OCI-LY1 (cell line): Measurements from ENCODE around the gene SORCS3.

Experiments used
- H2AFZ ChIP-seq: fragments of 200-600 bp; sonication (generic), shearing (Covaris generic); 2 replicates; pipeline ENCODE4 v1.6.0; 2014; ENCODE audit warnings: antibody characterized with exemption, mild to moderate bottlenecking, low read length
- H3F3A ChIP-seq: fragments of 200-600 bp; sonication (generic), shearing (Covaris generic); 2 replicates; pipeline ENCODE4 v1.6.0; 2014; ENCODE audit warnings: mild to moderate bottlenecking, antibody characterized with exemption, low read length, moderate library complexity; ENCODE audit not compliant: insufficient read depth
- H3K27ac ChIP-seq: fragments of 200-600 bp; sonication (generic); 2 replicates; pipeline ENCODE4 v1.5.1; 2014; ENCODE audit warnings: low read length, mixed run types, mild to moderate bottlenecking, low read depth; ENCODE audit not compliant: poor library complexity, severe bottlenecking
- H3K27me3 ChIP-seq: fragments of 200-600 bp; sonication (generic); 2 replicates; pipeline ENCODE4 v1.6.0; 2014; ENCODE audit warnings: antibody characterized with exemption, mild to moderate bottlenecking, low read length, moderate library complexity; ENCODE audit not compliant: insufficient read depth
- H3K36me3 ChIP-seq: fragments of 200-600 bp; sonication (generic); 2 replicates; pipeline ENCODE4 v1.6.1; 2014; ENCODE audit warnings: mild to moderate bottlenecking, antibody characterized with exemption, low read length, moderate library complexity, mixed read lengths; ENCODE audit not compliant: insufficient read depth
- H3K4me1 ChIP-seq: fragments of 200-600 bp; sonication (generic); 2 replicates; pipeline ENCODE4 v1.5.1; 2014; ENCODE audit warnings: mild to moderate bottlenecking, low read length, moderate library complexity; ENCODE audit not compliant: insufficient read depth, severe bottlenecking
- H3K4me2 ChIP-seq: fragments of 200-600 bp; sonication (generic), shearing (Covaris generic); 2 replicates; pipeline ENCODE4 v1.6.1; 2014; ENCODE audit warnings: low read length
- H3K4me3 ChIP-seq: fragments of 200-600 bp; sonication (generic); 2 replicates; pipeline ENCODE4 v1.5.1; 2014; ENCODE audit warnings: low read length, low read depth, mild to moderate bottlenecking, mixed read lengths; ENCODE audit not compliant: poor library complexity, severe bottlenecking
- H3K79me2 ChIP-seq: fragments of 200-600 bp; shearing (Covaris generic); 2 replicates; pipeline ENCODE4 v1.6.1; 2016; ENCODE audit warnings: mixed run types, low read length, mixed read lengths; ENCODE audit not compliant: insufficient read depth
- H3K9ac ChIP-seq: fragments of 200-600 bp; sonication (generic), shearing (Covaris generic); 2 replicates; pipeline ENCODE4 v1.6.1; 2014; ENCODE audit warnings: mild to moderate bottlenecking, low read length, mixed read lengths
- H3K9me2 ChIP-seq: fragments of 200-600 bp; sonication (generic), shearing (Covaris generic); 2 replicates; pipeline ENCODE4 v1.6.1; 2014; ENCODE audit warnings: low read depth, mild to moderate bottlenecking, low read length, mixed read lengths
- H3K9me3 ChIP-seq: fragments of 200-600 bp; shearing (Covaris generic); 2 replicates; pipeline ENCODE4 v1.6.1; 2014; ENCODE audit warnings: low read length, mixed read lengths
- H4K20me1 ChIP-seq: fragments of 200-600 bp; sonication (generic), shearing (Covaris generic); 2 replicates; pipeline ENCODE4 v1.6.0; 2016; ENCODE audit warnings: mild to moderate bottlenecking, low read length; ENCODE audit not compliant: insufficient read depth
- EZH2 ChIP-seq: fragments of 200-600 bp; sonication (generic), shearing (Covaris generic); IDR thresholded peaks from 2 replicates; pipeline ENCODE4 v1.8.0; 2017; ENCODE audit warnings: borderline replicate concordance, mixed run types, mild to moderate bottlenecking, antibody characterized with exemption, low read length, moderate library complexity, mixed read lengths
- TF ChIP-seq, protein P1 (sequence below): fragments of 200-600 bp; sonication (generic), shearing (Covaris generic); IDR thresholded peaks from 2 replicates; pipeline ENCODE4 v1.5.1; 2017; ENCODE audit warnings: mild to moderate bottlenecking, antibody characterized with exemption, low read length, moderate library complexity, mixed read lengths

SORCS3 gene

GRCh38 chr10:104831272-104831671 is 190.2 kb downstream of the SORCS3 start:
- no peak overlapping the region for H3K4me3 ChIP-seq
- H3K36me3 ChIP-seq = no peaks in the 10 kb centered on the region
- H3K9me2 ChIP-seq = no peaks in the 10 kb centered on the region
- TF ChIP-seq, protein P1, sequence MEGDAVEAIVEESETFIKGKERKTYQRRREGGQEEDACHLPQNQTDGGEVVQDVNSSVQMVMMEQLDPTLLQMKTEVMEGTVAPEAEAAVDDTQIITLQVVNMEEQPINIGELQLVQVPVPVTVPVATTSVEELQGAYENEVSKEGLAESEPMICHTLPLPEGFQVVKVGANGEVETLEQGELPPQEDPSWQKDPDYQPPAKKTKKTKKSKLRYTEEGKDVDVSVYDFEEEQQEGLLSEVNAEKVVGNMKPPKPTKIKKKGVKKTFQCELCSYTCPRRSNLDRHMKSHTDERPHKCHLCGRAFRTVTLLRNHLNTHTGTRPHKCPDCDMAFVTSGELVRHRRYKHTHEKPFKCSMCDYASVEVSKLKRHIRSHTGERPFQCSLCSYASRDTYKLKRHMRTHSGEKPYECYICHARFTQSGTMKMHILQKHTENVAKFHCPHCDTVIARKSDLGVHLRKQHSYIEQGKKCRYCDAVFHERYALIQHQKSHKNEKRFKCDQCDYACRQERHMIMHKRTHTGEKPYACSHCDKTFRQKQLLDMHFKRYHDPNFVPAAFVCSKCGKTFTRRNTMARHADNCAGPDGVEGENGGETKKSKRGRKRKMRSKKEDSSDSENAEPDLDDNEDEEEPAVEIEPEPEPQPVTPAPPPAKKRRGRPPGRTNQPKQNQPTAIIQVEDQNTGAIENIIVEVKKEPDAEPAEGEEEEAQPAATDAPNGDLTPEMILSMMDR = no peak
- TF ChIP-seq EZH2 = no peak
- H3K79me2 ChIP-seq = no peaks in the 10 kb centered on the region
- H2AFZ ChIP-seq = no peak overlapping the region
- H3K27me3 ChIP-seq = no peaks in the 10 kb centered on the region
- no peaks in the 10 kb centered on the region for H4K20me1 ChIP-seq
- H3K4me1 ChIP-seq = no peaks in the 10 kb centered on the region
- no peaks in the 10 kb centered on the region for H3K9me3 ChIP-seq
- no peaks in the 10 kb centered on the region for H3F3A ChIP-seq
- H3K4me2 ChIP-seq = no peak overlapping the region
- no peak overlapping the region for H3K27ac ChIP-seq
- H3K9ac ChIP-seq = no peak overlapping the region

- H3K9ac ChIP-seq = no peak overlapping the region
- no peak overlapping the region for H3K4me2 ChIP-seq
- no peaks in the 10 kb centered on the region for H3K79me2 ChIP-seq
- no peak overlapping the region for H2AFZ ChIP-seq
- H3F3A ChIP-seq = no peaks in the 10 kb centered on the region
- H3K4me3 ChIP-seq = no peak overlapping the region
- H3K36me3 ChIP-seq = no peaks in the 10 kb centered on the region
- H3K27ac ChIP-seq = no peak overlapping the region
- TF ChIP-seq EZH2 = no peak
- TF ChIP-seq, protein P1 = no peak
- 0 out of 2 replicates have a peak, but pooled peaks cover 3% of the 10 kb centered on the region for H3K27me3 ChIP-seq
- H3K4me1 ChIP-seq = no peaks in the 10 kb centered on the region
- no peaks in the 10 kb centered on the region for H4K20me1 ChIP-seq
- H3K9me3 ChIP-seq = no peaks in the 10 kb centered on the region
- H3K9me2 ChIP-seq = no peaks in the 10 kb centered on the region
Observed at GRCh38 chr10:104834580-104834979, 193.5 kb downstream of the SORCS3 start.

GRCh38 chr10:104835422-104835821 is 194.3 kb downstream of the SORCS3 start:
- TF ChIP-seq EZH2 = no peak
- TF ChIP-seq, protein P1 = no peak
- H3K4me3 ChIP-seq = no peak overlapping the region
- no peak overlapping the region for H3K4me2 ChIP-seq
- no peak overlapping the region for H3K27ac ChIP-seq
- H3K9ac ChIP-seq = no peak overlapping the region
- H3K9me3 ChIP-seq = no peaks in the 10 kb centered on the region
- H3F3A ChIP-seq = no peaks in the 10 kb centered on the region
- H2AFZ ChIP-seq = no peak overlapping the region
- no peaks in the 10 kb centered on the region for H3K9me2 ChIP-seq
- H3K27me3 ChIP-seq = 0 out of 2 replicates have a peak, but pooled peaks cover 3% of the 10 kb centered on the region
- H4K20me1 ChIP-seq = no peaks in the 10 kb centered on the region
- H3K4me1 ChIP-seq = no peaks in the 10 kb centered on the region
- H3K79me2 ChIP-seq = no peaks in the 10 kb centered on the region
- no peaks in the 10 kb centered on the region for H3K36me3 ChIP-seq
